ENCODE results near the gene NUCB2. TPM values are rescaled to one million over a fixed set of nuclear protein-coding genes. Genes with fewer than 3 reads are reported as not detected.

NUCB2 gene
- total and polyA plus RNA-seq, 2 of the 13 experiments (the other 11 are each of a cell fraction or from before 2014, with no cell fraction given), result 54.2 to 82.4 TPM

- H3K79me2 ChIP-seq (ENCODE audit: insufficient read depth, low read length), result peaks cover 38% of the 10 kb centered on the region
- H3K27ac ChIP-seq (ENCODE audit: extremely low read length, insufficient read depth, low read length), result peak overlapping the region; percentile 96
- TSS peak; percentile 88 for BruUV-seq (replicated peaks)
- H3K27me3 ChIP-seq (ENCODE audit: control insufficient read depth in 1 of 2, insufficient read depth in 2 of 2, low read length in 2 of 2), result peaks cover 0 to 4% of the 10 kb centered on the region in 2 experiments; a peak in 2 of 5 replicates
- ATAC-seq, result peak; percentile 85
- FAIRE-seq, result no peak
- H3K9me3 ChIP-seq (ENCODE audit: low read length), result no peaks in the 10 kb centered on the region
- H3K4me3 ChIP-seq (replicated peaks in 1 of 3; ENCODE audit: insufficient read depth in 1 of 3, low read depth in 2 of 3, low read length in 3 of 3), result peak overlapping the region; percentile 73 to 84 (median 76)
- ChIA-PET POLR2A (interaction anchor here (0.8 to 3.2 kb wide), 6 partner anchors 9 to 342 kb away, joined by 3 to 13 read pairs (median 6); partner anchors contain the start of genes NUCB2, PIK3C2A and RPS13), CTCF (ENCODE audit: low intra/inter-chr PET ratio, low total read pairs) (interaction anchor here (1.3 kb wide), 1 partner anchor 151 kb away, joined by 3 read pairs; no protein-coding TSS in a partner anchor)
- peaks cover 35% of the 10 kb centered on the region for H3K4me1 ChIP-seq (ENCODE audit: insufficient read depth, low read length)
- H3K9ac ChIP-seq (ENCODE audit: insufficient read depth, low read depth, low read length), result peak overlapping the region; percentile 82
- DNase-seq (ENCODE audit: low spot score), result peak; percentile 56
- H3K4me2 ChIP-seq (ENCODE audit: low read depth, low read length), result peak overlapping the region; percentile 99
- peaks cover 2 to 16% of the 10 kb centered on the region in 2 experiments; a peak in 4 of 5 replicates for H3K36me3 ChIP-seq (replicated peaks in 1 of 2; ENCODE audit: control insufficient read depth in 1 of 2, insufficient read depth in 2 of 2, low read length in 2 of 2)
- WGBS (ENCODE audit: low lambda C conversion rate), result under 1% methylated on average over 36 of the region's 69 CpGs
- no peaks in the 10 kb centered on the region; the same call in 1 of the 2 replicates for H4K20me1 ChIP-seq (ENCODE audit: insufficient read depth, low read length)
- in situ Hi-C loops (cut with HindIII; ENCODE audit: extremely low pct_ligation_motif_present, low pct_unique_long_range_greater_than_20kb) (loop anchor here (10.0 kb wide), 1 partner anchor 148 kb away; the partner anchor contains the start of gene PIK3C2A), intact Hi-C loops (cut with micrococcal nuclease; ENCODE audit: unreplicated experiment) (loop anchor here (2.0 kb wide), 3 partner anchors 76 to 156 kb away; partner anchors contain the start of gene NUCB2)
- H2AFZ ChIP-seq (ENCODE audit: low read length), result no peak overlapping the region
- TF ChIP-seq MLLT10 (CRISPR knock-in tag; IDR thresholded peaks at IDR 0.05), result no peak
- TF ChIP-seq ZNF275 (CRISPR knock-in tag; IDR thresholded peaks at IDR 0.05; ENCODE audit: borderline replicate concordance), result peak; percentile 40; the same call in 1 of the 2 replicates
- TF ChIP-seq FOXC1 (CRISPR knock-in tag; IDR thresholded peaks at IDR 0.05; ENCODE audit: borderline replicate concordance), result 0 out of 2 replicates have a peak, but pooled peaks have one; percentile 20
- TF ChIP-seq ZFP37 (CRISPR knock-in tag; IDR thresholded peaks at IDR 0.05; ENCODE audit: borderline replicate concordance), result no peak
- TF ChIP-seq NRL (CRISPR knock-in tag; IDR thresholded peaks at IDR 0.05; ENCODE audit: borderline replicate concordance), result peak; percentile 66; the same call in 1 of the 2 replicates
- TF ChIP-seq THAP7 (CRISPR knock-in tag; IDR thresholded peaks at IDR 0.05), result no peak
- TF ChIP-seq ZNF577 (CRISPR knock-in tag; IDR thresholded peaks at IDR 0.05; ENCODE audit: borderline replicate concordance, low read depth), result no peak
- TF ChIP-seq ZBTB40 (IDR thresholded peaks at IDR 0.05), result no peak
- peak; percentile 77 for TF ChIP-seq ZBTB40 (CRISPR knock-in tag; IDR thresholded peaks at IDR 0.05)
- TF ChIP-seq CBX1 (IDR thresholded peaks at IDR 0.05; ENCODE audit: low read depth), result no peak
Measured at GRCh38 chr11:17352950-17353820, 76.6 kb downstream of the NUCB2 start.
